SU-DHL-6 (cell line): ENCODE results near the gene C2CD3.

Source experiments
- CTCF ChIP-seq: fragments of 200-600 bp; sonication (generic); IDR thresholded peaks from one replicate; pipeline ENCODE4 v1.5.1; 2017; ENCODE audit warnings: antibody characterized with exemption, mild to moderate bottlenecking, low read length, moderate library complexity; ENCODE audit not compliant: insufficient read depth, poor library complexity, severe bottlenecking
- EZH2phosphoT487 ChIP-seq: fragments of 200-600 bp; sonication (generic), shearing (Covaris generic); conservative IDR thresholded peaks from 2 replicates; pipeline ENCODE4 v1.6.1; 2018; ENCODE audit warnings: mild to moderate bottlenecking, antibody characterized with exemption, low read length, moderate library complexity, mixed read lengths

- no peak for TF ChIP-seq CTCF
- TF ChIP-seq EZH2phosphoT487, result no peak
Observed at GRCh38 chr11:74019860-74020259, 150.9 kb downstream of the C2CD3 start.
